Endodermal cell (in vitro differentiated cells): ENCODE data around the gene TCIRG1. TPM values are rescaled to one million over a fixed set of nuclear protein-coding genes. Genes with fewer than 3 reads are reported as not detected.
"Not testable (repeated sequence)": the region's sequence is repeated elsewhere in the genome, so short reads cannot be mapped to it uniquely, and the experiment has no call there.

Source experiments
- DNase-seq: peaks from one replicate; pipeline ENCODE4 v3.0.0-alpha.2; 2017
- H3K27ac ChIP-seq: 2 replicates; pipeline ENCODE4 v1.5.1; 2013; ENCODE audit warnings: mild to moderate bottlenecking, low read depth, low read length, moderate library complexity
- H3K27me3 ChIP-seq: 2 replicates; pipeline ENCODE4 v1.6.1; 2013; ENCODE audit warnings: mild to moderate bottlenecking, low read length, moderate library complexity; ENCODE audit not compliant: insufficient read depth, control insufficient read depth, poor library complexity, severe bottlenecking
- H3K36me3 ChIP-seq: 2 replicates; pipeline ENCODE4 v1.7.0; 2013; ENCODE audit warnings: mild to moderate bottlenecking, low read length, moderate library complexity; ENCODE audit not compliant: control insufficient read depth, insufficient read depth
- H3K4me1 ChIP-seq: one replicate; pipeline ENCODE4 v1.7.0; 2013; ENCODE audit warnings: low read length; ENCODE audit not compliant: control insufficient read depth, insufficient read depth
- H3K4me3 ChIP-seq: 2 replicates; pipeline ENCODE4 v1.5.1; 2013; ENCODE audit warnings: mild to moderate bottlenecking, low read length, moderate library complexity
- H3K9ac ChIP-seq: 2 replicates; pipeline ENCODE4 v1.6.1; 2013; ENCODE audit warnings: mild to moderate bottlenecking, low read length, moderate library complexity; ENCODE audit not compliant: poor library complexity, severe bottlenecking; ENCODE audit errors: extremely low read depth
- H3K9me3 ChIP-seq: 2 replicates; pipeline ENCODE4 v1.6.1; 2013; ENCODE audit warnings: mild to moderate bottlenecking, low read length, moderate library complexity; ENCODE audit not compliant: control insufficient read depth
- H3K27ac Mint-ChIP-seq: 2 replicates; pipeline ENCODE4 v1.8.0; 2020; ENCODE audit warnings: mixed read lengths
- H3K27me3 Mint-ChIP-seq: 2 replicates; pipeline ENCODE4 v1.8.0; 2021; ENCODE audit warnings: mild to moderate bottlenecking, mixed read lengths; ENCODE audit not compliant: insufficient read depth
- H3K36me3 Mint-ChIP-seq: 2 replicates; pipeline ENCODE4 v1.8.0; 2020; ENCODE audit warnings: low read depth, mixed read lengths
- H3K4me1 Mint-ChIP-seq: 2 replicates; pipeline ENCODE4 v1.8.0; 2020; ENCODE audit warnings: mixed read lengths
- H3K4me3 Mint-ChIP-seq: 2 replicates; pipeline ENCODE4 v1.8.0; 2020; ENCODE audit warnings: mild to moderate bottlenecking, moderate library complexity, mixed read lengths
- H3K9me3 Mint-ChIP-seq: 2 replicates; pipeline ENCODE4 v1.8.0; 2020; ENCODE audit warnings: mild to moderate bottlenecking, mixed read lengths
- CTCF ChIP-seq: fragments of 200-600 bp; sonication (generic); conservative IDR thresholded peaks from 2 replicates; pipeline ENCODE4 v1.5.0; 2021; ENCODE audit warnings: antibody characterized with exemption, mild to moderate bottlenecking
- WGBS, 2 experiments: methylation state at CpG; one replicate each; pipeline versions ENCODE4 v1.1.5 to v1.1.7; 2013; ENCODE audit warnings: missing lambda C conversion rate in 2 of 2, mixed read lengths in 1 of 2; ENCODE audit not compliant: insufficient coverage in 1 of 2, insufficient read length in 1 of 2; 5-methylcytosine and 5-hydroxymethylcytosine counted together
- long read RNA-seq, 4 experiments: library from polyadenylated mRNA in 2 of 4; library from RNA in 1 of 4; library from capped mRNA in 1 of 4; stranded (forward) in 3 of 4; unstranded in 1 of 4; transcript quantifications; one replicate each; pipeline ENCODE4 v2.0.0, GENCODE V29; 2020 to 2021; ENCODE audit warnings: inconsistent platforms in 1 of 4
- polyA plus RNA-seq, 2 experiments: library from polyadenylated mRNA; stranded (reverse); fragments of 50-300 nt; gene quantifications; one replicate each; pipeline ENCODE4 v1.2.3, GENCODE V29; 2013
- total RNA-seq, 2 donors: library from RNA; stranded (reverse); fragmentation: NEBNext Ultra II Directional in 1 of 2; extraction: Animal tissue kit (Norgen Biotek cat#: 25700) in 1 of 2; gene quantifications; 2 replicates in 1 of 2; 3 replicates in 1 of 2; pipeline ENCODE4 v1.2.1, GENCODE V29; 2021

Gene TCIRG1
- 10 to 100 TPM; 61.6 to 70.4 TPM for total RNA-seq
- 19.0 TPM for polyA plus RNA-seq (2013, experiment 1 of 2)
- 18.5 TPM for polyA plus RNA-seq (2013, experiment 2 of 2)
- long read RNA-seq, experiment 1, partial matches to known transcripts = 2 of 10 reads
- long read RNA-seq, experiment 1, other reads (novel, unspliced or antisense) = 7 of 10 reads
- long read RNA-seq, experiment 2, transcript TCIRG1-201 (20 exons, 2,677 nt) = major isoform, 18 of 72 reads
- long read RNA-seq, experiment 2, partial matches to known transcripts = 1 of 72 reads
- long read RNA-seq, experiment 2, other reads (novel, unspliced or antisense) = 49 of 72 reads
- long read RNA-seq, experiment 3, transcript TCIRG1-201 (20 exons, 2,677 nt) = major isoform, 105 of 289 reads
- long read RNA-seq, experiment 3, partial matches to known transcripts = 6 of 289 reads
- long read RNA-seq, experiment 3, other reads (novel, unspliced or antisense) = 176 of 289 reads
- long read RNA-seq, experiment 4, partial matches to known transcripts = 1 of 3 reads
- long read RNA-seq, experiment 4, other reads (novel, unspliced or antisense) = 1 of 3 reads

- Mint-ChIP-seq H3K36me3 (peaks cover 8% of the 10 kb centered on the region), H3K4me1 (peaks cover 3% of the 10 kb centered on the region), H3K9me3 (no peaks in the 10 kb centered on the region), H3K27ac (peak within 1 kb of the TSS; percentile 74), H3K4me3 (peak within 1 kb of the TSS; percentile 52), H3K27me3 (no peaks in the 10 kb centered on the region)
- Histone ChIP-seq H3K27me3 (no peaks in the 10 kb centered on the region), H3K9me3 (no peaks in the 10 kb centered on the region), H3K36me3 (peaks cover 6% of the 10 kb centered on the region), H3K4me3 (peak within 1 kb of the TSS; percentile 71), H3K4me1 (peaks cover 9% of the 10 kb centered on the region), H3K27ac (peak within 1 kb of the TSS; percentile 24), H3K9ac (peak within 1 kb of the TSS; percentile 1)
- WGBS, 2 experiments = 25 to 55% methylated on average over 12 to 51 of the region's 51 CpGs
- DNase-seq = peak; percentile 92
- TF ChIP-seq CTCF = no peak
These were observed at the start of gene TCIRG1 for GRCh38 chr11:68038718-68039525. Gene TCIRG1 (plus strand): TSS chr11:68039025. CDS start chr11:68041272, 2,247 bp downstream.

DNA sequence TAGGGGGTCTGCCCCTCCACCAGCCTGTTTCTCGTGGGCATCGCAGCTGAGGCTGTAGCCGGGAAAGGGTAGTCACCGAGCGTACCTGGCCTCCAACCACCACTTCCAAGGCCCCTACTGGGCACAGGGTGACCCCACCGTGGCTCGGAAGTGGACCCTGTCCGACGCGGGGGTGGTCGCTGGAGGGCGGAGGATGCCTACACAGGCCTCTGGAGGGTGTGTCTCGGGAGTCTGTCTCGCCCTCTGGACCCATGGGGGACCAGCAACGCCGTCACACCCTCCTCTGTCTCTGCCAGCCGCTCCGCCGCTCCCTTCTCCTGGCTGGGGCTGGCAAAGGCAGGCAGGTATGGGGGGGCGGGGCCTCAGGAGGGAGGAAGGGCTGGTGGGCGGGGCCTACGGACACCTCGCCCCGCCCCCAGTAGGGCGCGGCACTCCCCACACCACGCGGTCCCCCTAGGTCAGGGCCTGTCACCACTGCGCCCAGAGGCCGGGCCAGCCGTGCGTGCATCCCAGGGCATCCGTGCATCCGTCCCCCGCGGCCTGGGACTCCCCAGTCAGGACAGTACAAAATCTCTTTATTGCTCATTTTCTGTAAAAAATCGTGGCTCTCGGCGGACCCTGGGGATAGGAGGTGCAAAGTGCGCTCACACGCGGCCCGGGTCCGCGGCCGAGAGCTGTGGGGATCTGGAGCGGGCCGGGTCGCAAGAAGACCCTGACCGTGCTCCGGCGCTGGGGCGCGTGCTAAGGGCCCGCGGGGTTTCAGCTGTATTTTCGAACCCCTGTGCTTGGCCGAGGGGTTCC is 48.1 kb upstream of the TCIRG1 start:
- H3K27ac ChIP-seq, H3K36me3 Mint-ChIP-seq, H3K9me3 Mint-ChIP-seq, H3K27me3 ChIP-seq, H3K9ac ChIP-seq, H3K4me3 ChIP-seq, H3K9me3 ChIP-seq, H3K4me1 ChIP-seq, H3K27ac Mint-ChIP-seq, H3K36me3 ChIP-seq, H3K4me1 Mint-ChIP-seq: not testable (repeated sequence)
- DNase-seq = peak; percentile 88
- H3K27me3 Mint-ChIP-seq = peaks cover 19% of the 10 kb centered on the region
- H3K4me3 Mint-ChIP-seq = peak overlapping the region; percentile 53
- 19 to 57% methylated on average over 6 to 45 of the region's 58 CpGs for WGBS, 2 experiments

- Mint-ChIP-seq H3K4me3 (peak overlapping the region; percentile 53), H3K27me3 (peaks cover 19% of the 10 kb centered on the region)
- H3K27ac Mint-ChIP-seq, H3K9me3 Mint-ChIP-seq, H3K9ac ChIP-seq, H3K4me3 ChIP-seq, H3K36me3 Mint-ChIP-seq, H3K4me1 Mint-ChIP-seq, H3K36me3 ChIP-seq, H3K27me3 ChIP-seq, H3K4me1 ChIP-seq, H3K27ac ChIP-seq, H3K9me3 ChIP-seq: not testable (repeated sequence)
- peak; percentile 55 for DNase-seq
- 12 to 47% methylated on average over 3 to 64 of the region's 70 CpGs for WGBS, 2 experiments
- peak; percentile 50 for TF ChIP-seq CTCF
These were observed 47.3 kb upstream of the TCIRG1 start for GRCh38 chr11:67991347-67992121.
